HUES64 (cell line): Measurements from ENCODE around the gene PLPP7.
"Not testable (repeated sequence)": the region's sequence is repeated elsewhere in the genome, so short reads cannot be mapped to it uniquely, and the experiment has no call there.

Experiments used
- H3K27ac ChIP-seq: 2 replicates; pipeline ENCODE4 v1.7.0; 2013; ENCODE audit warnings: low read depth, low read length, inconsistent platforms
- H3K27me3 ChIP-seq: 2 replicates; pipeline ENCODE4 v1.6.1; 2013; ENCODE audit warnings: mild to moderate bottlenecking, low read length; ENCODE audit not compliant: insufficient read depth
- H3K36me3 ChIP-seq: 2 replicates; pipeline ENCODE4 v1.6.1; 2013; ENCODE audit warnings: mild to moderate bottlenecking, low read length; ENCODE audit not compliant: insufficient read depth
- H3K4me1 ChIP-seq: 2 replicates; pipeline ENCODE4 v1.6.1; 2013; ENCODE audit warnings: mild to moderate bottlenecking, low read length, moderate library complexity; ENCODE audit not compliant: insufficient read depth
- H3K4me3 ChIP-seq: 2 replicates; pipeline ENCODE4 v1.5.1; 2013; ENCODE audit warnings: mild to moderate bottlenecking, low read length, moderate library complexity
- H3K9ac ChIP-seq: 2 replicates; pipeline ENCODE4 v1.6.1; 2013; ENCODE audit warnings: mild to moderate bottlenecking, low read depth, low read length
- H3K9me3 ChIP-seq: 2 replicates; pipeline ENCODE4 v1.6.1; 2013; ENCODE audit warnings: low read depth, low read length; ENCODE audit not compliant: insufficient read depth
- WGBS: fragments of 150-250, 120-280 bp; methylation state at CpG from one replicate; pipeline ENCODE4 v1.1.7; 2013; ENCODE audit warnings: missing lambda C conversion rate; 5-methylcytosine and 5-hydroxymethylcytosine counted together

PLPP7 gene

DNA sequence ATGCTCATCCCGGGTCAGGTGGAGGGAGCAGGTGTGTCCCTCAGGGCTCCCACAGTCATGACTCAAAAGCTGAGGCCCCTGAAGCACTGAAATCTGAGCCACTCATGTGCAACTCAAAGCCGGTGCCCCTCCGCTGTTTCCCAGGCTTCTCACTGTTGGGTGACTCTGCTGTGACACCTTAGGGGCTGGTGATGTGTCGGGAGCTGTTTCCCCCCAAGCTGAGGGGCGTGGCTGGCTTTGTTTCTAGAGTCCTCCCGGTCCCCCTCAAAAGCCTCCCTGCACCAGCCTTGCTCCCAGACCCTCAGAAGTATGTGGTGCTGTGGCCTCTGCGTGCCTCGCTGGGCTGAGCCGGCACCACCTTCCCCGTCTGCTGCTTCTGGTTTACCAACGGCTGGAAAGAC lies 39.7 kb downstream of the PLPP7 start:
- H3K4me3 ChIP-seq, result no peak overlapping the region
- peaks cover 13% of the 10 kb centered on the region for H3K4me1 ChIP-seq
- H3K9ac ChIP-seq, result no peak overlapping the region
- whole genome bisulfite sequencing, result 76% methylated on average over 11 of the region's 11 CpGs
- no peak overlapping the region for H3K27ac ChIP-seq
- no peaks in the 10 kb centered on the region for H3K9me3 ChIP-seq
- H3K36me3 ChIP-seq, result no peaks in the 10 kb centered on the region
- no peaks in the 10 kb centered on the region for H3K27me3 ChIP-seq

DNA sequence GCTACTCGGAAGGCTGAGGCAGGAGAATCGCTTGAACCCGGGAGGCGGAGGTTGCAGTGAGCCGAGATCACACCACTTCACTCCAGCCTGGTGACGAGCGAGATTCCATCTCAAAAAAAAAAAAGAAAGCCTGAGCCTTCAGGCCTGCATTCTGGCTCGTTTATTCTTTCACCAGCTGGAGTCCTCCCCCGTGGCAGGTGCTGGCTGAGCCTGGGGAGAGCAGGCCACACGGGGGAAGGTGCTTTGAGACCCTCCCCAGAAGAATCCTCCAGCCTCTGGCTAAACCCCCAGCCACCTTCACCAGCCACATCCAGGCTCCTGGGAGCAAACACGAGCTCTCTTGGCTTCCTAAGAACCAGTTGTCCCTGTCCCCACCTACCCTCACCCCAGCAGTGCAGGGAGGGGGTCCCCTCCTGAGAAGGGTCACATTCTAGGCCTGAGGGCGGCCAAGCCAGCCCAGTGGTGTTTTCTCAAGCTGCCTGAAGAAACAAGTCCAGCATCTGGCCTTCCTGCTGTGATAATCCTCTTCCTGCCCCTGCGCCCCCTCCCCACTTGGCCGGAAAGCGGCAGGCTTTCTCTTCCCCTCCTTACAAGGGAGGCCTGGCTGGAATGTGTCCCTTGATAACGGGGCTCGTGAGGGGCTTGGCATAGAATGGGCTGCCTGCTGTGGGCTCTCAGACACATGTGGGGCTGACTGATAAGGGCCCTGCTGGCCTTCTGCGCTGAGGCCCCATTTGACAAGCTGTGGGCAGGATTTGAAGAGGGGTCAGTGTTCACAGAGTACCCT lies 41.5 kb downstream of the PLPP7 start:
- peaks cover 17% of the 10 kb centered on the region for H3K4me1 ChIP-seq
- H3K9me3 ChIP-seq, result no peaks in the 10 kb centered on the region
- H3K27ac ChIP-seq, result peak overlapping the region; percentile 94
- 34% methylated on average over 18 of the region's 18 CpGs for WGBS
- H3K27me3 ChIP-seq, result no peaks in the 10 kb centered on the region
- H3K4me3 ChIP-seq, result no peak overlapping the region
- H3K9ac ChIP-seq, result peak overlapping the region; percentile 71
- no peaks in the 10 kb centered on the region for H3K36me3 ChIP-seq

DNA sequence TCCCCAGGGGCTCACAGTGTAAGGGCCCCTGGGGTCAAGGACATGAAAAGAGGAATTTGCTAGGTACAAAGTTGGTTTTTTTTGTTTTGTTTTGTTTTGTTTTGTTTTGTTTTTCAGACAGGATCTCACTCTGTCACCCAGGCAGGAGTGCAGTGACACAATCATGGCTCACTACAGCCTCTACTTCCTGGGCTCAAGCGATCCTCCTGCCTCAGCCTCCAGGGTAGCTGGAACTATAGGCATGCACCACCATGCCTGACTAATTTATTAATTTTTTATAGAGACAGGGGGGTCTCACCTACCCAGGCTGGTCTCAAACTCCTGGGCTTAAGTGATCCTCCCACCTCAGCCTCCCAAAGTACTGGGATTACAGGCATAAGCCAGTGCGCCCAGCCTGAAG lies 42.5 kb downstream of the PLPP7 start:
- H3K27ac ChIP-seq, H3K9ac ChIP-seq, H3K4me3 ChIP-seq, H3K27me3 ChIP-seq, H3K9me3 ChIP-seq, H3K36me3 ChIP-seq: not testable (repeated sequence)
- peaks cover 17% of the 10 kb centered on the region for H3K4me1 ChIP-seq
- WGBS, result 95% methylated on average over 2 of the region's 2 CpGs

DNA sequence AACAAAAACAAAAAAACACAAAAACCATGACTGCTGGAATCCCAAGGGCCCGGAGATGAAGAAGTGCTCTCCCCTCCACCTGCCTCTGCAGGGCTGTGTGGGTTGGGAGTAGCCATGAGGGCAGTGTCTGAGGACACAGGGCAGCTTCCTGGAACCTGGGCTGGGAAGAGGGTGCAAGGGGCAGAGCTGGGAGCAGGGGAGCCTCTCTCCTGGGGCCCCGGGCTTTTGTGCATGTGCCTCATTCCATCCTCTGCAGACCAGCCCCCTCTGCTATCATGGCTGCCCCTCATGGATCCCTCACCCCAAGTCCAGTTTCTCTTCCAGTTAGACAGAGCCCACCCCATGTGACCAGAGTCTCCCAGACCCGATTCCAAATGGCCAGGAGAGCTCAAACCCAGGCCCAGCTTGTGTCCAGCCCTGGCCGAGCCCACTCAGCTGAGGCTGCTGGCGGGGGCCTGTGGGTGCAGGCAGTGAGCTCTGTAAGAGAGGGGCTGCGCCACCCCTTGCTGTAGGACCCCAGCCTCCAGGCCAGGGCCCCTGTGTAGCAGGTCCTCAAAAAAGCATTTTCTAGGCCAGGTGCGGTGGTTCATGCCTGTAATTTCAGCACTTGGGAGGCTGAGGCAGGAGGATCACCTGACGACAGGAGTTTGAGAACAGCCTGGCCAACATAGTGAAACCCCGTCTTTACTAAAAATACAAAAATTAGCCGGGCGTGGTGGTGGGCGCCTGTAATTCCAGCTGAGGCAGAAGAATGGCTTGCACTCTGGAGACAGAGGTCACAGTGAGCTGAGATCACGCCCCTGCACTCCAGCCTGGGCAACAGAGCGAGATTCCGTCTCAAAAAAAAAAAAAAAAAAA lies 44.5 kb downstream of the PLPP7 start:
- 93% methylated on average over 15 of the region's 15 CpGs for WGBS
- H3K9ac ChIP-seq, result no peak overlapping the region
- H3K36me3 ChIP-seq, result no peaks in the 10 kb centered on the region
- no peaks in the 10 kb centered on the region for H3K9me3 ChIP-seq
- H3K27me3 ChIP-seq, result no peaks in the 10 kb centered on the region
- H3K27ac ChIP-seq, result no peak overlapping the region
- H3K4me3 ChIP-seq, result no peak overlapping the region
- H3K4me1 ChIP-seq, result peaks cover 17% of the 10 kb centered on the region

DNA sequence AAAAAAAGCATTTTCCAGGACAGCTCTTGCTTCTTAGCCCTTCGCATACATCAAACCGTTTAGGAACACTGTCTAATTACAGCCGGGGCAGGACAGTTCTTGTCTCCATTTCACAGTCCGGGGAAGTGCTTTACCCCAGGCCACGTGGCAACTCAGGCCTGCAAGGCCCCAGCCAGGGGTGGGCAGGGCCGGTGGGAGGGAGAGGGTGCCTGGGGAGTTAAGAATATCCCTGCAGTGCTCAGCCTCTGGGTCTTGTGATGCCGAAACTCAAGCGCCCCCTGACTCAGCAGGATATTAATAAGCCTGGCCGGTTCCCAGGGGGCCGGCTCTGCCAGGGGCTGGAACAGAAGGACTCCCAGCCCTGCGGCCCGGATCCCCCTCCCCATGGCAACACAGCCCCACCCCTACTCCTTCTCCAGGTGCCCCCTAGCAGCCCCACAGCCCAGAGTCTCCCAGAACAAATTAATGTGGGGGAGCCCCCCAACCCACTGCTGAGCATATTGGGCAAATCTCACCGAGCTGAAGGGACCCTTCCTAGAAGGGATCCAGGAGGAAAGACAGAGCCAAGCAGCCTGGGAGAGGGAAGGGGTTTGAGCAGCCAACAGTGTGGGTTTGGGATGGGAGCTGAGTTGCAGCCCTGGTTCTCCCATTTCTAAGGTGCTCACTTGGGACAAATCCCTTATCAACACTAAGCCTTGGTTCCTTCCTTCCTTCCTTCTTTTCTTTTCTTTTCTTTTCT lies 45.3 kb downstream of the PLPP7 start:
- Histone ChIP-seq H3K27me3 (no peaks in the 10 kb centered on the region), H3K36me3 (no peaks in the 10 kb centered on the region), H3K4me3 (no peak overlapping the region), H3K9ac (no peak overlapping the region), H3K9me3 (no peaks in the 10 kb centered on the region), H3K4me1 (peaks cover 9% of the 10 kb centered on the region), H3K27ac (no peak overlapping the region)
- 42% methylated on average over 13 of the region's 13 CpGs for WGBS

DNA sequence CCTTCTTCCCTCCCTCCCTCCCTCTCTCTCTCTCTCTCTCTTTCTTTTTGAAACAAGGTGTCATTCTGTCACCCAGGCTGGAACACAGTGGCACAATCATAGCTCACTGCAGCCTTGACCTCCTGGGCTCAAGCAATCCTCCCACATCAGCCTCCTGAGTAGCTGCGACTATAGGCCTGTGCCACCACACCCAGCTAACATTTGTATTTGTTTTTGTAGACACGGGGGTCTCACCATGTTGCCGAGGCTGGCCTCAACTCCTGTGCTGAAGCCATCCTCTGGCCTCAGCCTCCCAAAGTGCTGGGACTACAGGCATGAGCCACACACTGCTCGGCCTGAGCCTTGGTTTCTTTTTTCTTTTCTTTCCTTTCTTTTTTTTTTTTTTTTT lies 45.8 kb downstream of the PLPP7 start:
- Histone ChIP-seq H3K9ac (no peak overlapping the region), H3K4me1 (peaks cover 8% of the 10 kb centered on the region), H3K27ac (no peak overlapping the region), H3K27me3 (no peaks in the 10 kb centered on the region), H3K9me3 (no peaks in the 10 kb centered on the region), H3K36me3 (no peaks in the 10 kb centered on the region), H3K4me3 (no peak overlapping the region)
- 88% methylated on average over 4 of the region's 4 CpGs for WGBS

DNA sequence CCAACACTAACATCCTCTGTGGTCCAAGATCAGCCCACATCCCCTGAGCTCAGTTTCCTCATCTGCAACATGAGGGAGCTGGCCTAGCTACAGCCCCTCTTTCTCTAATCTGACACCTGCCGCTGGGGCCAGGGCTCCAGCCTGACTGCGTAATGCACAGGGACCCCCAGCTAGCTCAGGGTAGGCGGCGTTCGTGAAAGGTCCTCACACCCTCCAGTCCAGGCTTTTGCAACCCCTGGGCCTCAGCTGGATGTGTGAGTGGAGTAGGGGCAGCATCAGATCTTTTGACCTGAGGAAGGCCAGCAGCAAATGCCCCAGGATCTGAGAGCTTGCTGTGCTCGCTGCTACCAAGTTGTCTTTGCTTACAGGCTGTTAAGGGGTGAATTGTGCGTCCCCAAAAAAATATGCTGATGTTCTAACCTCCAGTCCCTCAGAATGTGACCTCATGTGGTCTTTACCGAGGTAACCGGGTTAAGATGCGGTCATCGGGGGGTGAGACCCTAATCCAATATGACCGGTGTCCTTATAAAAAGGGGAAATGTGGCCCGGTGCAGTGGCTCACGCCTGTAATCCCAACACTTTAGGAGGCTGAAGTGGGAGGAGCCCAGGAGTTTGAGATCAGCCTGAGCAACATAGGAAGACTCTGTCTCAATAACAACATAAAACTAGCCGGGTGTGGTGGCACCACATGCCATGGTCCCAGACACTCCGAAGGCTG lies 47.8 kb downstream of the PLPP7 start:
- Histone ChIP-seq H3K4me1 (peaks cover 3% of the 10 kb centered on the region; the same call in 1 of the 2 replicates), H3K4me3 (no peak overlapping the region), H3K27me3 (no peaks in the 10 kb centered on the region), H3K27ac (no peak overlapping the region), H3K9ac (no peak overlapping the region), H3K9me3 (no peaks in the 10 kb centered on the region), H3K36me3 (no peaks in the 10 kb centered on the region)
- WGBS, result 95% methylated on average over 16 of the region's 16 CpGs

DNA sequence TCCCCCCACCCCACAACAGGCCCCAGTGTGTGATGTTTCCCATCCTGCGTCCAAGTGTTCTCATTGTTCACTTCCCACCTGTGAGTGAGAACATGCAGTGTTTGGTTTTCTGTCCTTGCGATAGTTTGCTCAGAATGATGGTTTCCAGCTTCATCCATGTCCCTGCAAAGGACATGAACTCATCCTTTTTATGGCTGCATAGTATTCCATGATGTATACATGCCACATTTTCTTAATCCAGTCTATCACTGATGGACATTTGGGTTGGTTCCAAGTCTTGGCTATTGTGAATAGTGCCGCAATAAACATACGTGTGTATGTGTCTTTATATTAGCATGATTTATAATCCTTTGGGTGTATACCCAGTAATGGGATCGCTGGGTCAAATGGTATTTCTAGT lies 49.7 kb downstream of the PLPP7 start:
- H3K36me3 ChIP-seq, H3K4me3 ChIP-seq, H3K9me3 ChIP-seq, H3K4me1 ChIP-seq, H3K27ac ChIP-seq, H3K9ac ChIP-seq, H3K27me3 ChIP-seq: not testable (repeated sequence)
- 96% methylated on average over 2 of the region's 5 CpGs for WGBS

DNA sequence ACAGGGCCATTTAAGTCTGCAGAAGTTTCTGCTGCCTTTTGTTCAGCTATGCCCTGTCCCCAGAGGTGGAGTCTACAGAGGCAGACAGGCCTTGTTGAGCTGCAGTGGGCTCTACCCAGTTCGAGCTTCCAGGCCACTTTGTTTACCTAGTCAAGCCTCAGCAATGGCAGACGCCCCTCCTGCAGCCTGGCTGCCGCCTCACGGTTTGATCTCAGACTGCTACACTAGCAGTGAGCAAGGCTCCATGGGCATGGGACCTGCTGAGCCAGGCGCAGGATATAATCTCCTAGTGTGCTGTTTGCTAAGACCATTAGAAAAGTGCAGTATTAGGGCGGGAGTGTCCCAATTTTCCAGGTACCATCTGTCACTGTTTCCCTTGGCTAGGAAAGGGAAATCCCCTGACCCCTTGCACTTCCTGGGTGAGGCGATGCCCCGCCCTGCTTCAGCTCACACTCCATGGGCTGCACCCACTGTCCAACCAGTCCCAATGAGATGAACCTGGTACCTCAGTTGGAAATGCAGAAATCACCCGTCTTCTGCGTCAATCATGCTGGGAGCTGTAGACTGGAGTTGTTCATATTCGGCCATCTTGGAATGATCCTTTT lies 55.5 kb downstream of the PLPP7 start:
- H3K4me1 ChIP-seq, H3K36me3 ChIP-seq, H3K9me3 ChIP-seq, H3K27ac ChIP-seq, H3K4me3 ChIP-seq, H3K9ac ChIP-seq, H3K27me3 ChIP-seq: not testable (repeated sequence)
- 91% methylated on average over 11 of the region's 11 CpGs for WGBS

DNA sequence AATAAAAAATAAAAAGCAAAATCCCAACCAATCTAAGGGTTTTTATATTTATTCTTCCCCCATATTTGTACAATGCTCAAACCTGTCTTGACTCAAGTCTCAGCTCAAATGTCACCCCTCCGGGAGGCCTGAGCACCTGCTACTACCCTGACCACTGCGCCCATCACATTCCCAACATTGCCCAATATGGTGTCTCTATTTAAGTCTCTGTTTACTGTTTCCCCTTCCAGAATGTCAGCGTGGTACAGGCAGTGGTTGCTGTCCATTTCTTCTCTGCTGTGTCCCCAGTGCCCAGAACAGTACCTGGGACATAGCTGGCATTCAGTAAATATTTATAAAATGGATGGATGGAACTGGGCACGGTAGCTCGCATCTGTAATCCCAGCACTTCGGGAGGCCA lies 57.0 kb downstream of the PLPP7 start:
- no peak overlapping the region for H3K4me3 ChIP-seq
- WGBS, result 88% methylated on average over 6 of the region's 6 CpGs
- H3K4me1 ChIP-seq, result peaks cover 4% of the 10 kb centered on the region; the same call in 1 of the 2 replicates
- H3K9ac ChIP-seq, result no peak overlapping the region
- H3K9me3 ChIP-seq, result no peaks in the 10 kb centered on the region
- no peaks in the 10 kb centered on the region for H3K36me3 ChIP-seq
- no peaks in the 10 kb centered on the region for H3K27me3 ChIP-seq
- H3K27ac ChIP-seq, result no peak overlapping the region
